ENCODE measurements around the gene UBE2R2.

UBE2R2 gene

GRCh38 chr9:33782395-33783152 lies 34.4 kb upstream of the UBE2R2 start:
- no peak overlapping the region for H3K4me2 ChIP-seq (ENCODE audit: insufficient read depth, low read length, poor library complexity, severe bottlenecking)
- no peak overlapping the region for H3K4me3 ChIP-seq (ENCODE audit: low read length in 2 of 2)
- H2BK5ac ChIP-seq (ENCODE audit: low read length) = no peak overlapping the region

GRCh38 chr9:33785914-33786313 lies 31.0 kb upstream of the UBE2R2 start:
- DNase-seq (ENCODE audit: low spot score) = no peak
- Histone ChIP-seq H3K4me1 (ENCODE audit: control insufficient read depth in 2 of 2, insufficient read depth in 1 of 2, low read depth in 1 of 2, low read length in 2 of 2) (no peaks in the 10 kb centered on the region), H3K27ac (replicated peaks; ENCODE audit: low read length) (no peak overlapping the region), H2AFZ (ENCODE audit: low read length) (no peak overlapping the region), H3K9ac (ENCODE audit: low read depth, low read length, poor library complexity) (no peak overlapping the region), H3K18ac (ENCODE audit: low read length) (no peak overlapping the region), H2BK12ac (ENCODE audit: low read length) (no peak overlapping the region), H3K9me3 (replicated peaks in 1 of 2; ENCODE audit: control insufficient read depth in 2 of 2, insufficient read depth in 1 of 2, low read depth in 1 of 2, low read length in 2 of 2) (no peaks in the 10 kb centered on the region), H3K14ac (ENCODE audit: low read length) (no peak overlapping the region), H3K4me2 (ENCODE audit: insufficient read depth, low read length, poor library complexity, severe bottlenecking) (no peak overlapping the region), H3K4ac (ENCODE audit: low read length) (no peak overlapping the region), H3K4me3 (ENCODE audit: low read length in 2 of 2) (no peak overlapping the region), H2BK5ac (ENCODE audit: low read length) (no peak overlapping the region), H3K23ac (ENCODE audit: low read depth, low read length, poor library complexity) (no peak overlapping the region), H2BK15ac (ENCODE audit: low read length) (no peak overlapping the region), H2BK120ac (ENCODE audit: low read depth, low read length) (no peak overlapping the region), H4K91ac (ENCODE audit: low read depth, low read length, poor library complexity) (no peak overlapping the region), H3K27me3 (ENCODE audit: control insufficient read depth in 3 of 3, insufficient read depth in 3 of 3, low read depth in 1 of 3, low read length in 3 of 3) (no peaks in the 10 kb centered on the region), H3K79me1 (ENCODE audit: low read depth, low read length) (no peaks in the 10 kb centered on the region), H2AK5ac (ENCODE audit: low read depth, low read length) (no peak overlapping the region), H3K36me3 (replicated peaks in 1 of 2; ENCODE audit: control insufficient read depth in 2 of 2, insufficient read depth in 2 of 2, low read length in 2 of 2) (no peaks in the 10 kb centered on the region), H4K8ac (ENCODE audit: low read depth, low read length) (no peak overlapping the region)
- WGBS, 2 donors (ENCODE audit: extremely low coverage in 2 of 2, insufficient read length in 2 of 2, insufficient replicate concordance in 1 of 2) = no CpG with 5 or more reads among the region's 5 CpGs

More at GRCh38 chr9:33782395-33783152, 34.4 kb upstream of the UBE2R2 start:
- no peaks in the 10 kb centered on the region for H3K9me3 ChIP-seq (replicated peaks in 1 of 2; ENCODE audit: control insufficient read depth in 2 of 2, insufficient read depth in 1 of 2, low read depth in 1 of 2, low read length in 2 of 2)
- DNase-seq (ENCODE audit: low spot score) = no peak
- no peak overlapping the region for H3K14ac ChIP-seq (ENCODE audit: low read length)
- H3K4ac ChIP-seq (ENCODE audit: low read length) = no peak overlapping the region
- H3K23ac ChIP-seq (ENCODE audit: low read depth, low read length, poor library complexity) = no peak overlapping the region
- no peak overlapping the region for H4K91ac ChIP-seq (ENCODE audit: low read depth, low read length, poor library complexity)
- H3K36me3 ChIP-seq (replicated peaks in 1 of 2; ENCODE audit: control insufficient read depth in 2 of 2, insufficient read depth in 2 of 2, low read length in 2 of 2) = no peaks in the 10 kb centered on the region
- H2BK12ac ChIP-seq (ENCODE audit: low read length) = no peak overlapping the region
- H3K18ac ChIP-seq (ENCODE audit: low read length) = no peak overlapping the region
- no peak overlapping the region for H2BK15ac ChIP-seq (ENCODE audit: low read length)
- H3K79me1 ChIP-seq (ENCODE audit: low read depth, low read length) = no peaks in the 10 kb centered on the region
- peak overlapping the region; percentile 45 for H2AFZ ChIP-seq (ENCODE audit: low read length)
- WGBS, 2 donors (ENCODE audit: extremely low coverage in 2 of 2, insufficient read length in 2 of 2, insufficient replicate concordance in 1 of 2) = no CpG with 5 or more reads among the region's 4 CpGs
- no peak overlapping the region for H3K9ac ChIP-seq (ENCODE audit: low read depth, low read length, poor library complexity)
- H3K4me1 ChIP-seq (ENCODE audit: control insufficient read depth in 2 of 2, insufficient read depth in 1 of 2, low read depth in 1 of 2, low read length in 2 of 2) = no peaks in the 10 kb centered on the region
- no peaks in the 10 kb centered on the region for H3K27me3 ChIP-seq (ENCODE audit: control insufficient read depth in 3 of 3, insufficient read depth in 3 of 3, low read depth in 1 of 3, low read length in 3 of 3)
- H3K27ac ChIP-seq (replicated peaks; ENCODE audit: low read length) = no peak overlapping the region
- no peak overlapping the region for H2AK5ac ChIP-seq (ENCODE audit: low read depth, low read length)
- no peak overlapping the region for H2BK120ac ChIP-seq (ENCODE audit: low read depth, low read length)
- no peak overlapping the region for H4K8ac ChIP-seq (ENCODE audit: low read depth, low read length)

GRCh38 chr9:33786681-33787080 lies 30.3 kb upstream of the UBE2R2 start:
- no peak overlapping the region for H3K18ac ChIP-seq (ENCODE audit: low read length)
- H4K8ac ChIP-seq (ENCODE audit: low read depth, low read length) = no peak overlapping the region
- no peaks in the 10 kb centered on the region for H3K79me1 ChIP-seq (ENCODE audit: low read depth, low read length)
- H2BK15ac ChIP-seq (ENCODE audit: low read length) = no peak overlapping the region
- H2BK12ac ChIP-seq (ENCODE audit: low read length) = no peak overlapping the region
- WGBS, 2 donors (ENCODE audit: extremely low coverage in 2 of 2, insufficient read length in 2 of 2, insufficient replicate concordance in 1 of 2) = no CpG with 5 or more reads among the region's 2 CpGs
- no peak overlapping the region for H3K4me2 ChIP-seq (ENCODE audit: insufficient read depth, low read length, poor library complexity, severe bottlenecking)
- H3K27ac ChIP-seq (replicated peaks; ENCODE audit: low read length) = no peak overlapping the region
- H3K27me3 ChIP-seq (ENCODE audit: control insufficient read depth in 3 of 3, insufficient read depth in 3 of 3, low read depth in 1 of 3, low read length in 3 of 3) = no peaks in the 10 kb centered on the region
- H4K91ac ChIP-seq (ENCODE audit: low read depth, low read length, poor library complexity) = no peak overlapping the region
- no peak overlapping the region for H3K9ac ChIP-seq (ENCODE audit: low read depth, low read length, poor library complexity)
- no peak overlapping the region for H2AK5ac ChIP-seq (ENCODE audit: low read depth, low read length)
- H3K23ac ChIP-seq (ENCODE audit: low read depth, low read length, poor library complexity) = no peak overlapping the region
- no peak overlapping the region for H2AFZ ChIP-seq (ENCODE audit: low read length)
- H3K14ac ChIP-seq (ENCODE audit: low read length) = no peak overlapping the region
- H3K4me1 ChIP-seq (ENCODE audit: control insufficient read depth in 2 of 2, insufficient read depth in 1 of 2, low read depth in 1 of 2, low read length in 2 of 2) = no peaks in the 10 kb centered on the region
- H2BK5ac ChIP-seq (ENCODE audit: low read length) = no peak overlapping the region
- DNase-seq (ENCODE audit: low spot score) = no peak
- no peak overlapping the region for H2BK120ac ChIP-seq (ENCODE audit: low read depth, low read length)
- H3K36me3 ChIP-seq (replicated peaks in 1 of 2; ENCODE audit: control insufficient read depth in 2 of 2, insufficient read depth in 2 of 2, low read length in 2 of 2) = no peaks in the 10 kb centered on the region
- H3K9me3 ChIP-seq (replicated peaks in 1 of 2; ENCODE audit: control insufficient read depth in 2 of 2, insufficient read depth in 1 of 2, low read depth in 1 of 2, low read length in 2 of 2) = no peaks in the 10 kb centered on the region
- no peak overlapping the region for H3K4me3 ChIP-seq (ENCODE audit: low read length in 2 of 2)
- no peak overlapping the region for H3K4ac ChIP-seq (ENCODE audit: low read length)

- no peak overlapping the region for H3K9ac ChIP-seq (ENCODE audit: low read depth, low read length, poor library complexity)
- no peaks in the 10 kb centered on the region for H3K27me3 ChIP-seq (ENCODE audit: control insufficient read depth in 3 of 3, insufficient read depth in 3 of 3, low read depth in 1 of 3, low read length in 3 of 3)
- H3K27ac ChIP-seq (replicated peaks; ENCODE audit: low read length) = no peak overlapping the region
- no peak overlapping the region for H3K14ac ChIP-seq (ENCODE audit: low read length)
- no peak overlapping the region for H2AK5ac ChIP-seq (ENCODE audit: low read depth, low read length)
- no peak overlapping the region for H3K4ac ChIP-seq (ENCODE audit: low read length)
- no peak overlapping the region for H3K18ac ChIP-seq (ENCODE audit: low read length)
- H4K91ac ChIP-seq (ENCODE audit: low read depth, low read length, poor library complexity) = no peak overlapping the region
- H2AFZ ChIP-seq (ENCODE audit: low read length) = no peak overlapping the region
- H3K23ac ChIP-seq (ENCODE audit: low read depth, low read length, poor library complexity) = no peak overlapping the region
- no peak overlapping the region for H3K4me2 ChIP-seq (ENCODE audit: insufficient read depth, low read length, poor library complexity, severe bottlenecking)
- H2BK120ac ChIP-seq (ENCODE audit: low read depth, low read length) = no peak overlapping the region
- no peaks in the 10 kb centered on the region for H3K9me3 ChIP-seq (replicated peaks in 1 of 2; ENCODE audit: control insufficient read depth in 2 of 2, insufficient read depth in 1 of 2, low read depth in 1 of 2, low read length in 2 of 2)
- no peak overlapping the region for H3K4me3 ChIP-seq (ENCODE audit: low read length in 2 of 2)
- no peak overlapping the region for H4K8ac ChIP-seq (ENCODE audit: low read depth, low read length)
- no peak overlapping the region for H2BK12ac ChIP-seq (ENCODE audit: low read length)
- H3K4me1 ChIP-seq (ENCODE audit: control insufficient read depth in 2 of 2, insufficient read depth in 1 of 2, low read depth in 1 of 2, low read length in 2 of 2) = no peaks in the 10 kb centered on the region
- WGBS, 2 donors (ENCODE audit: extremely low coverage in 2 of 2, insufficient read length in 2 of 2, insufficient replicate concordance in 1 of 2) = no CpG with 5 or more reads among the region's 1 CpG
- H2BK5ac ChIP-seq (ENCODE audit: low read length) = no peak overlapping the region
- DNase-seq (ENCODE audit: low spot score) = no peak
- H3K79me1 ChIP-seq (ENCODE audit: low read depth, low read length) = no peaks in the 10 kb centered on the region
- no peak overlapping the region for H2BK15ac ChIP-seq (ENCODE audit: low read length)
- H3K36me3 ChIP-seq (replicated peaks in 1 of 2; ENCODE audit: control insufficient read depth in 2 of 2, insufficient read depth in 2 of 2, low read length in 2 of 2) = no peaks in the 10 kb centered on the region
Observed at GRCh38 chr9:33787839-33788238, 29.1 kb upstream of the UBE2R2 start.
